Stimulated activated CD8-positive, alpha-beta memory T cell treated with anti-CD3 and anti-CD28 coated beads, Interleukin-15, amount 100 ng/mL, for 48 hours (primary cell): ENCODE results near the gene NUDT14.

Experiments
- DNase-seq, 2 donors: peaks; one replicate each; pipeline ENCODE4 v3.0.0-alpha.2; 2020; ENCODE audit warnings: low read depth in 2 of 2

The NUDT14 gene

DNA sequence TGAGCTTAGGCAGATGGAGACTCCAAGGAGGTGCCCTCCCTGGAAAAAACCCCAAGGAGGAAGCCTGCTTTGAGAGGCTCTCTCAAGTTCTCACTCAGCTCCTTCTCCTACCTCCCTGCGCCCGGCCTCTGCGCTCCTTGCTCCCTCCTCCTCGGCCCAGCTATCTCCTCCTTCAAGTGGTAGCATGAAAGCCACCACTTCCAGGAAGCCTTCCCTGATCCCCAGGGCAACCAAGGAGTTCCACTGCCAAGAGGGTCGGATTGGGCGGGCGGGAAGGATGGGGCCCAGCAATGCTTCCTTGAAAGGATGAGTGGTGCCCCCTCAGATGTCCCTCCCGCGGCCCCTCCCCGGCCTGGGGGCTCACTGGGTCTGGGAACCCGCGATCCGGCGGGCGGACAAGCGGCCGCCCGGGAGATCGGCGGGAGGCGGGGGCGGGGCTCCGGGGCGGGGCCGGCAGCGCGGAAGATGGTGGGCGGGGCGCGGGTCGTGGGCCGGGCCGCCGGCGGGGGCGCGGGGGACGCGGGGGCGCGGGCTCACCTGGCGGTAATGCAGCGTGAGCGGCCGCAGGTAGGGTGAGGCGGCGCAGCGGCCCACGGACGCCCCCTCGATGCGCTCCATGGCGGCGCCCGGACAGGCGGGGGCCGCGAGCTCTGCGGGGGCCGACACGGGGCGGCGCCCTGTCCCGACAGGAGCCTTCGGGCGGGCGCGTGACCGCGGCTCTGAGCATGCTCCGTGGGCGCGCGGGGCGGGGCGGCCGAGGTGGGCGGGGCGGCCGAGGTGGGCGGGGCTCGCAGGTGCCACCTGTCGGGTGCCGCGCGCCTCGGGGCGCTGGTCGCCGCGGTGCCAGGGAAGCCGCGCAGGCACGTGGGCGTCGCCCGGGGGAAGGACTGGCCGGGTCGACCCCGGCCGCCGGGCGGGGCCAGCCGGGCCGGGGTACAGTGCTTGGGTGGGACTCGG lies at the start of gene NUDT14:
NUDT14 (minus strand) TSS at position 721 of the 957 bp plus-strand sequence; CDS start at position 618, 103 bp downstream.
- peak; percentile 65 to 81 for DNase-seq

- no peak for DNase-seq
These were observed 48.1 kb upstream of the NUDT14 start for GRCh38 chr14:105229099-105229655.

DNA sequence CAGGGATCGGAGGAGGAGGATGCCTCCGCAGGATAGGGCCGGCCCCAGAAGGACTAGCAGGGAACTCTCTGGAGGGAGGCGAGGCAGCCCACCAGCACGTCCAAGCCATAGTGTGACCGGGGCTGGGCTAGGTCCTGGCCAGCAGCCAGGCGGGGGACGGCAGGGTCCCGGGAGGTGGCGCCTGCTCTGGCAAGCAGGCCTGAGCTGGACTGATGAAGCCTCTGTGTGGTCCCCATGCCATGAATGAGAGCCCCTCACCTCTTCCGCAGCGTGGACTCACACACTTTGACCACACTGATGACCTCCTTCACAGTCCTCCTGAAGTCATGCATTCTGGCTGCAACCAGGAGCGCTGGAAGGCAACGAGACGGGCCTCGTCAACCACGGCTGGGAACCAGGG lies 47.5 kb upstream of the NUDT14 start:
- DNase-seq = no peak

DNA sequence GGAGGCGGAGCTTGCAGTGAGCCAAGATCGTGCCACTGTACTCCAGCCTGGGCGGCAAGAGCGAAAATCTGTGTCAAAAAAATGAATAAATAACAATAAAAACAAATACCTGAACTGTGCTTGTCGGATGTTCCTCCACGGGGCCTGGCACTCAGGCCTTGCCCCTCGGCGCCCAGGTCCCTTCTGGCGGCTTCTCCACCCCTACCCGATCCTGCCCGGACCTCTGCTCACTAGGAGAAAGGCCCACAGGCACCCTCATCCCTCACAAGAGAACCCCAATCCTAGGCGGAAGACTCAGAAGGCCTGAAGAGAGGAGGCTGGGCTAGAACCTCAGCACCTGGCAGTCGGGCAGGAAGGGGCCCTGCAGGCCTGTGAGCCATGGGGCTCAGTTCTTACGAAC lies 46.2 kb upstream of the NUDT14 start:
- no peak for DNase-seq

DNA sequence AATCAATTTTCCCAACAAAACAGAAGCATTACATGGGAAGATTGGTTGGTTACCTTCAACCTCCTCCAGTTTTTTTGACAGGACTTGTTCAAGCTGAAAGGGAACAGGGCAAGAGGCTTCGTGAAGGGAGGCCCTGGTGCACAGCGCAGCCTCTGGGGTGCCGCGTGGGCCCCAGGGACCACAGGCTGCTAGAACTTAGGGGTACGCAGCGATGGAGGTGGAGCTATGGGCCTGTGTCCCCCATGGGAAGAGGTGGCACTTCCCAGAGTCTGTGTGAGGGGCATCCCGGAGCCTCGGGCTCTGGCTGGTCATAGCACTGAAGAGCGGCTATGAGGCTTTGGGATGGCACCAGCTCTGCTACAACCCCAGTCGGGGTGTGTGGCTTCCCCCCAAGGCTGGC lies 45.1 kb upstream of the NUDT14 start:
- DNase-seq = no peak

- no peak for DNase-seq
These were observed 43.9 kb upstream of the NUDT14 start for GRCh38 chr14:105224845-105225570.

DNA sequence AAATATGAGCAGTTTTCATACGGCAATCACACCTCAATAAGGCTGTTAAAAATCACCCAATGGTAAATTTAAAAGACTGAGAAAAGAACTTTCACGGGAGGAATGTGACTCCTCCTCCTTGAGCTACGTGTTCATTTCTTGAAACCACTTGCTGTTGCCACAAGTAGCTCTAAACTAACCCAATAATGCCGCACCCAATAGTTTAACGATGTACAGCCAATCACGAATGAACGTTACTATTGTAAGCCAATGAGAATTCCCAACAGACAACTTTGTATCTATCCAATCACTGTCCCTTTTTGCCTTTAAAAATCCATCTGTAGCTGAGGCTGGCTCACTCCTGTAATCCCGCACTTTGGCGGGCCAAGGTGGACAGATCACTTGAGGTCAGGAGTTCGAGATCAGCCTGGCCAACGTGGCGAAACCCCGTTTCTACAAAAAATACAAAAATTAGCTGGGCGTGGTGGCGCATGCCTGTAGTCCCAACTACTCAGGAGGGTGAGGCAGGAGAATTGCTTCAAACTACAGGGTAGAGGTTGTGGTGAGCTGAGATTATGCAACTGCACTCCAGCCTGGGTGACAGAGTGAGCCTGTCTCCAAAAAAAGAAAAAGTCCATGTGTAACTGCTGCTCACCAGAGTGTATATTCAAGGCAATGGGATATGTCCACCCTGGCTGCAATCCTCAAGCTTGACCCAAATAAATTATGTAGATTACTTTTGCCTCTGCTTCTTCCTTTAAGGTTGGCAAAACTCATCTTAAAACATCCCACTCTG lies 42.8 kb upstream of the NUDT14 start:
- no peak for DNase-seq

DNA sequence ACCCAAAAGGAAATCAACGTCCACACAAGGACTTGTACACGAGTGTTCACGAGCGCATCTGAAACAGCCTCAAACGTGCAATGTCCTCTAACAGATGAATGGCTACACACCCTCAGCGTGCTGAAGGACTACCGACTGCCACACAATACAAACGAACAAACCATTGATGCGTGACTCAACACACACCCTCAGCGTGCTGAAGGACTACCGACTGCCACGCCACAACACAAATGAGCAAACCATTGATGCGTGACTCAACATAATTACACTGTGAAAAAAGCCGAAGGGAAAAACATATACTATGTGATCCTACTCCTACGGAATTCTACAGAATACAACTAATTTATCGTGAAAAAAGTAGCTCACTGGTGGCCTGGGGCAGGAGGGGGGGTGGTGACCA lies 42.1 kb upstream of the NUDT14 start:
- DNase-seq = no peak

DNA sequence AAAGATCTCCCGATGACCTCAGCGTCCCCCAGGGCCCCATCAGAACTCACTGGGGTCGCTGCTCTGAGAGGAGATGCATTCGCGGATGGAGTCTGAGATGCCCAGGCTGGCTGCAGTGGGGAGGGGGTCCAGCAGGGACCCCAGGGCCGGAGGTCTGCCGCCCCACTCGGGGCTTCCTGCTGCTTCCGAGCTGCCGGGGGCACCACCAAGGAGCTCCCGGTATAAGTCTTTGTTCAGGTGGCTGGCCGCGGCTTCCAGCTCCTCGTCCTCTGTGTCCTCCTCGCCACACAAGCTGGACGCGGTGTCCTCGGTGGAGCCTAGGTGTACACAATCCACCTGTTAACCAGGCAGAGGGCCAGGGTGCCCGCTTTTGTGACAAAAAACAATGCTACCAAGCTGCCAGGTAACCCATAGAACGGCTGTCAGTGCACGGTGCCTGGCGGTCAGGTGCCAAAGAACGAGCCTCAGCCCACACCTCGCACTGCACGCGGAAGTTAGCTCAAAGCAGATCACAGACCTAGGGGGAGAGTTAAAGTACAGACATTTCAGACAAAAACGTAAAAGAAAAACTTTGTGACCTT lies 40.6 kb upstream of the NUDT14 start:
- no peak for DNase-seq

GRCh38 chr14:105220699-105221597 lies 39.8 kb upstream of the NUDT14 start:
- DNase-seq = no peak

GRCh38 chr14:105219753-105220152 lies 38.6 kb upstream of the NUDT14 start:
- DNase-seq = no peak

GRCh38 chr14:105219043-105219612 lies 38.0 kb upstream of the NUDT14 start:
- no peak for DNase-seq

DNA sequence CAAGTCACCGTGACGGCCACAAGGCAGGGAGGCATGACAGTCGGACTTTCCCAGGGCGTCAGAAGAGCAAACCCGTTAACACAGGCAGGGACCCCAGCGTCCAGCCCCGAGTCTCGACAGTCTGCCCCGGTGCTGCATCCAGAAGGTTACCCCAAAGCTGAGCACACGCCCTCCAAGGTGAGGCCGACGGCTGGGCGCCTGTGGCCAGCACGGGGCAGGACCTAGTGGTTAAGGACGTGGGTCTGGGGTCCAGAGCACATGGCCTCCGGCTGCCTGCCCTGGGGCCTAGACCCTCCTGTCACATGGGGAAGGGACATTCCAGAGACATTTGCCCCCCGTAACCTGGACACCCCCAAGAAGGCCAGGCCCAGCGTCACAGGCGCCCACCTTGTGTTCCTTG lies 37.5 kb upstream of the NUDT14 start:
- DNase-seq = no peak

GRCh38 chr14:105217774-105218173 lies 36.7 kb upstream of the NUDT14 start:
- no peak for DNase-seq

DNA sequence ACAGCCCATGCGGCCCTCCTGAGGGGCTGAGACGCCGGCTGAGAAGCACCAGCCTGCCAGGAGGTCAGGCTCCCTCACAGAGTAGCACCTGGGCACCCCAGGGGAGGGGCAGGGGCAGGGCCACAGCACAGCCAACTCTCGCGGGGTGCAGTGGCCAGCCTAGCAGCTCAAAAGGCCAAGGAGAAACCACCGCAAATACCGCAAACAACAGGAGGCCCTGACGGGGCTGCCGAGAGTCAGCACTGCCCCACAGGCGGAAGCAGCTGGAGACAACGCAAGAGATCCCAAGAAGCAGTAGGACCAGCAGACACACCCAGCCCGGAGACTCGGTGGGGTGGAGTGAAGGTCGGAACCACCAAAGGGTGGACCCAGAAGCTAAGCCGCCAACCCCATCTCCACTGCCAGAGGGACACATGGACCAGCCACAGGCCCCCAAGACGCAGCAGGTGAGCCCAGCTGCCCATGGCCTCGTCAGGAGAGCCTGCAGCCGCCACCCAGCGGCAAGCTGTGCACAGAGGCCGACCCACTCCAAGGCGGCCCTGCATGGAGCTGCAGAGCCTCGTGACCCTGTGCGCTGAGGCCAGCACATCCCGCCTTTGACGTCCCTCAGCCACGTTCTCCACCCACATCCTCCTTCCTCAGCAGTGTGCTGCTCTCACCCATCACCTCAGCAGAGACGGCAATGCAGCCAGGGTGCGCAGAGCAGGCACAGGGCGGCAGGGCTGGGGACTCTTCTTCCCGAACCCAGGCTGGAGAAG lies 35.6 kb upstream of the NUDT14 start:
- DNase-seq = no peak

- no peak for DNase-seq
These were observed 34.5 kb upstream of the NUDT14 start for GRCh38 chr14:105215602-105216001.

- no peak for DNase-seq
These were observed 33.3 kb upstream of the NUDT14 start for GRCh38 chr14:105214324-105214915.

DNA sequence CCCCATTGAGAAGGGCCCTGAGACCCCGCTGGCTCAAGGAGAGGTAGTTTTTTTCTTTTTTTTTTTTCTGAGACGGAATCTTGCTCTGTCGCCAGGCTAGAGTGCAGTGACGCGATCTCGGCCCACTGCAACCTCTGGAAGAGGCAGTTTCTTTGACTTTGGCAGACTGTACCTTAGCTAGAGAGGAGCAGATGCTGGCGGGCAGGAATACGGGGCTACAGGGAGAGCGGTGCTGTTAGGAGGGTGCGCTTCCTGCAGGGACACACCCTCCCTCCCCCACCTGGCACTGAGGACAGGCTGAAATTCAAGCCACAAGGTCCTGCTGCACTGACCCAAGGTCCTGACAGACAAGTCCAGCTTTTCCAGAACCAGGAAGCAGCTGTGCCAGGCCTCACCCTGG lies 32.2 kb upstream of the NUDT14 start:
- no peak for DNase-seq
